ENCODE measurements around the gene RIOK2.

GRCh38 chr5:97111004-97111403 is 72.0 kb downstream of the RIOK2 start:
- TF ChIP-seq CTCF (conservative IDR thresholded peaks at IDR 0.05 in 1 of 2, IDR thresholded peaks at IDR 0.05 in 1 of 2; ENCODE audit: low read depth in 1 of 2, low read length in 2 of 2) (no peak), EZH2 (IDR thresholded peaks at IDR 0.05; ENCODE audit: low read length, missing control alignments) (no peak)
